Kidney (tissue), 14 donors: Measurements from ENCODE around the gene PIGL. TPM values are rescaled to one million over a fixed set of nuclear protein-coding genes. Genes with fewer than 3 reads are reported as not detected.

Experiments used
- DNase-seq, 5 donors: peaks; one replicate each; pipeline ENCODE4 v3.0.0-alpha.2; 2013 to 2020
- FAIRE-seq: peaks from 2 replicates; lab custom pipeline; 2012; peaks lifted over from hg19 to GRCh38; lab: Jason Lieb, UNC
- H3K27ac ChIP-seq, 2 donors: one replicate each; pipeline ENCODE4 v1.7.0; 2013; ENCODE audit warnings: low read depth in 2 of 2, low read length in 2 of 2, inconsistent platforms in 1 of 2
- H3K27me3 ChIP-seq: one replicate; pipeline ENCODE4 v1.7.1; 2013; ENCODE audit warnings: low read length, inconsistent platforms; ENCODE audit not compliant: control insufficient read depth, insufficient read depth
- H3K36me3 ChIP-seq, 3 donors: one replicate each; pipeline versions ENCODE4 v1.7.0 to v1.7.1; 2013; ENCODE audit warnings: low read length in 3 of 3, control low read depth in 1 of 3, inconsistent platforms in 1 of 3; ENCODE audit not compliant: insufficient read depth in 3 of 3, control insufficient read depth in 2 of 3
- H3K4me1 ChIP-seq, 3 donors: one replicate each; pipeline versions ENCODE4 v1.7.0 to v1.7.1; 2013; ENCODE audit warnings: low read length in 3 of 3, inconsistent platforms in 1 of 3, low read depth in 1 of 3; ENCODE audit not compliant: control insufficient read depth in 2 of 3, insufficient read depth in 2 of 3
- H3K4me3 ChIP-seq, 3 donors: one replicate each; pipeline versions ENCODE4 v1.7.0 to v1.8.1; 2013; ENCODE audit warnings: low read length in 3 of 3, control low read depth in 1 of 3, inconsistent platforms in 1 of 3
- H3K9ac ChIP-seq, 3 donors: one replicate each; pipeline versions ENCODE4 v1.7.0 to v1.7.1; 2013; ENCODE audit warnings: low read length in 3 of 3, control low read depth in 1 of 3, inconsistent platforms in 1 of 3
- H3K9me3 ChIP-seq, 3 donors: one replicate each; pipeline versions ENCODE4 v1.7.0 to v1.7.1; 2013; ENCODE audit warnings: low read length in 3 of 3, control low read depth in 1 of 3, inconsistent platforms in 1 of 3; ENCODE audit not compliant: control insufficient read depth in 2 of 3, insufficient read depth in 1 of 3
- intact Hi-C: fragments of 100-400 bp; cut with DNase I; formaldehyde crosslinking; loops from one replicate; pipeline ENCODE4 v1.11.1; 2022
- polyA plus RNA-seq: library from polyadenylated mRNA; stranded (reverse); fragments of 350-450 nt; fragmentation: Illumina TruSeq; extraction: RNeasy Lipid Tissue Mini Kit (QIAGEN cat#74804); gene quantifications from one replicate; pipeline ENCODE4 v1.2.3, GENCODE V29; 2014; ENCODE audit warnings: low read depth, low replicate concordance; ENCODE audit not compliant: insufficient read depth
- total RNA-seq: library from RNA; stranded (reverse); fragmentation: NEBNext Ultra II Directional; extraction: Animal tissue kit (Norgen Biotek cat#: 25700); gene quantifications from one replicate; pipeline ENCODE4 v1.2.1, GENCODE V29; 2021
- TF ChIP-seq, protein P1 (sequence below): IDR thresholded peaks from 3 replicates; pipeline ENCODE4 v1.5.1; 2012; ENCODE audit warnings: mild to moderate bottlenecking, moderate library complexity, borderline replicate concordance; ENCODE audit not compliant: insufficient read depth; ENCODE audit errors: extremely low read depth
- donor health status: control.
- donor health status: control.
- donor health status: control.
- donor health status: control.
- donor health status: control.
- donor health status: DM: yes; HTN: yes; CAD: no.
- donor health status: Normal renal cell carcinoma (clear cell type).

Gene PIGL
- total and polyA plus RNA-seq, 2 donors from 2014 or later: 13.6 to 33.5 TPM

DNA sequence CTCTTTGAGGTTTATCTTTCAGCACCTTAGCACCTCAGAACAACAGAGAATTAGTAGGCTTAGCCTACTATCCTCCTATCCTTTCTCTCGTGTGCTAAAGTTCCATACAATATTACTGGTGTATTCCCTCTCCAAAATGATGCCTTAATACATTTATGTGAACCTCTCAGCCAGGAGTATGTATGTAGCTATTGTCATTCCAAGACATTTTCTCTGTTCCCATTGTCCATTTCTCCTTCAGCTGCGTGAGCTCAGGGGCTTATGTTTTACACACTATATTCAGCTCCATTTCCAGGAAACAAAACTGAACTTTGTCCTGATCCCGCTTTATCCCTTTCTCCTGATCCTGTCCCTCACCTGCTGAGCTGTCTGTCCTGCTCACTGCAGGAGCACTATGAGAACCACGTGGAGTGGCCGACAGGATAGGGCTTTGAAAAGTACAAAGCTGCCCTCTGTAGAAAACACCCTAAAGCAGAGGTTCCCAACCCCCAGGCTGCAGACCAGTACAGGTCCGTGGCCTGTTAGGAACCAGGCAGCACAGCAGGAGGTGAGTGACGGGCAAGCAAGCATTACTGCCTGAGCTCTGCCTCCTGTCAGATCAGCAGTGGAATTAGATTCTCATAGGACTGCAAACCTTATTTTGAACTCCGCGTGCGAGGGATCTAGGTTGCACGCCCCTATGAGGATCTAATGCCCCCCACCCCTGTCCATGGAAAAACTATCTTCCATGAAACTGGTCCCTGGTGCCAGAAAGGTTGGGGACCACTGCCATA lies 80.5 kb downstream of the PIGL start:
- peaks cover 0 to 8% (median 6%) of the 10 kb centered on the region in 3 donors for H3K4me1 ChIP-seq
- DNase-seq (no peak), FAIRE-seq (no peak)
- TF ChIP-seq, protein P1, sequence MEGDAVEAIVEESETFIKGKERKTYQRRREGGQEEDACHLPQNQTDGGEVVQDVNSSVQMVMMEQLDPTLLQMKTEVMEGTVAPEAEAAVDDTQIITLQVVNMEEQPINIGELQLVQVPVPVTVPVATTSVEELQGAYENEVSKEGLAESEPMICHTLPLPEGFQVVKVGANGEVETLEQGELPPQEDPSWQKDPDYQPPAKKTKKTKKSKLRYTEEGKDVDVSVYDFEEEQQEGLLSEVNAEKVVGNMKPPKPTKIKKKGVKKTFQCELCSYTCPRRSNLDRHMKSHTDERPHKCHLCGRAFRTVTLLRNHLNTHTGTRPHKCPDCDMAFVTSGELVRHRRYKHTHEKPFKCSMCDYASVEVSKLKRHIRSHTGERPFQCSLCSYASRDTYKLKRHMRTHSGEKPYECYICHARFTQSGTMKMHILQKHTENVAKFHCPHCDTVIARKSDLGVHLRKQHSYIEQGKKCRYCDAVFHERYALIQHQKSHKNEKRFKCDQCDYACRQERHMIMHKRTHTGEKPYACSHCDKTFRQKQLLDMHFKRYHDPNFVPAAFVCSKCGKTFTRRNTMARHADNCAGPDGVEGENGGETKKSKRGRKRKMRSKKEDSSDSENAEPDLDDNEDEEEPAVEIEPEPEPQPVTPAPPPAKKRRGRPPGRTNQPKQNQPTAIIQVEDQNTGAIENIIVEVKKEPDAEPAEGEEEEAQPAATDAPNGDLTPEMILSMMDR: no peak
- H3K36me3 ChIP-seq: peaks cover 0 to 5% (median 2%) of the 10 kb centered on the region in 3 donors
- no peaks in the 10 kb centered on the region for H3K9me3 ChIP-seq
- peak overlapping the region; percentile 26 to 75 for H3K27ac ChIP-seq
- H3K27me3 ChIP-seq: no peaks in the 10 kb centered on the region
- no peak overlapping the region for H3K4me3 ChIP-seq
- no peak overlapping the region for H3K9ac ChIP-seq
- intact Hi-C loops: no loop called here

- DNase-seq: no peak
- Histone ChIP-seq H3K9me3 (no peaks in the 10 kb centered on the region), H3K27me3 (no peaks in the 10 kb centered on the region), H3K36me3 (peaks cover 0 to 5% (median 2%) of the 10 kb centered on the region in 3 donors), H3K27ac (peak overlapping the region; percentile 26 to 75), H3K9ac (no peak overlapping the region), H3K4me1 (peaks cover 0 to 8% (median 6%) of the 10 kb centered on the region in 3 donors), H3K4me3 (no peak overlapping the region)
- TF ChIP-seq, protein P1: no peak
- intact Hi-C loops: no loop called here
- FAIRE-seq: no peak
Observed at GRCh38 chr17:16298140-16298662, 81.2 kb downstream of the PIGL start.

- no peak overlapping the region for H3K9ac ChIP-seq
Observed at GRCh38 chr17:16300554-16300953, 83.5 kb downstream of the PIGL start.

More at GRCh38 chr17:16300554-16300953, 83.5 kb downstream of the PIGL start:
- Histone ChIP-seq H3K4me1 (peaks cover 0 to 8% (median 6%) of the 10 kb centered on the region in 3 donors), H3K4me3 (no peak overlapping the region), H3K9me3 (no peaks in the 10 kb centered on the region), H3K27ac (no peak overlapping the region), H3K36me3 (peaks cover 0 to 5% (median 2%) of the 10 kb centered on the region in 3 donors), H3K27me3 (no peaks in the 10 kb centered on the region)
- intact Hi-C loops: no loop called here
- DNase-seq (no peak), FAIRE-seq (no peak)
- TF ChIP-seq, protein P1: no peak
